ENCODE data around the gene NCK2. TPM values are rescaled to one million over a fixed set of nuclear protein-coding genes. Genes with fewer than 3 reads are reported as not detected.

Gene NCK2
- total RNA-seq, 1 experiment from 2014 or later, result 49.2 TPM

GRCh38 chr2:105924932-105925331, 180.2 kb downstream of the NCK2 start:
- no CpG with 5 or more reads among the region's 3 CpGs for WGBS (ENCODE audit: extremely low coverage, insufficient read length, low lambda C conversion rate)
- Histone ChIP-seq H3K18ac (ENCODE audit: insufficient read length, low read depth, low read length) (no peak overlapping the region), H3K79me1 (ENCODE audit: insufficient read depth, low read depth, low read length, poor library complexity, severe bottlenecking) (no peaks in the 10 kb centered on the region)

More at GRCh38 chr2:105924932-105925331, 180.2 kb downstream of the NCK2 start:
- Mint-ChIP-seq H3K4me3 (no peak overlapping the region), H3K9me3 (peaks cover 3 to 4% of the 10 kb centered on the region in 2 experiments; a peak in 4 of 5 replicates), H3K27ac (no peak overlapping the region), H3K27me3 (ENCODE audit: low read depth) (peaks cover 6% of the 10 kb centered on the region), H3K36me3 (ENCODE audit: insufficient read depth in 1 of 3, low read depth in 3 of 3) (peaks cover 0 to 4% (median 1%) of the 10 kb centered on the region in 3 experiments; a peak in 2 of 7 replicates), H3K4me1 (0 out of 4 replicates have a peak, but pooled peaks cover 0 to 3% of the 10 kb centered on the region in 2 experiments)
- H2BK12ac ChIP-seq (ENCODE audit: insufficient read length, low read depth, low read length), result no peak overlapping the region
- H3K23ac ChIP-seq (ENCODE audit: insufficient read length, low read depth, low read length), result no peak overlapping the region
- H3T11ph ChIP-seq (ENCODE audit: low read length), result no peak overlapping the region
- H3K27me3 ChIP-seq (ENCODE audit: insufficient read depth, low read length), result no peaks in the 10 kb centered on the region
- no peak overlapping the region for H2BK5ac ChIP-seq (ENCODE audit: insufficient read length, low read length)
- H4K20me1 ChIP-seq (ENCODE audit: control insufficient read depth, insufficient read depth, insufficient read length), result no peaks in the 10 kb centered on the region
- no peak for DNase-seq
- no peak overlapping the region for H4K91ac ChIP-seq (ENCODE audit: insufficient read length, low read depth, low read length)
- no peak overlapping the region for H3K4ac ChIP-seq (ENCODE audit: low read depth, low read length)
- H2BK20ac ChIP-seq (ENCODE audit: low read depth, low read length, poor library complexity, severe bottlenecking), result no peak overlapping the region
- H2AFZ ChIP-seq (ENCODE audit: low read length), result no peak overlapping the region
- H3K14ac ChIP-seq (ENCODE audit: insufficient read depth, low read length), result no peak overlapping the region
- no peaks in the 10 kb centered on the region for H3K9me3 ChIP-seq (ENCODE audit: control insufficient read depth, low read depth, low read length)
- H2AK5ac ChIP-seq (ENCODE audit: insufficient read length, low read length), result no peak overlapping the region
- H4K5ac ChIP-seq (ENCODE audit: insufficient read length, low read depth, low read length), result no peak overlapping the region
- TF ChIP-seq CTCF (conservative IDR thresholded peaks at IDR 0.05), result no peak
- no peak overlapping the region for H3K9ac ChIP-seq (ENCODE audit: extremely low read depth, insufficient read length, low read length)
- no peak overlapping the region for H3K4me2 ChIP-seq (ENCODE audit: insufficient read depth, insufficient read length, low read length)
- H4K8ac ChIP-seq (replicated peaks; ENCODE audit: insufficient read length, low read depth, low read length), result no peak overlapping the region
- no peaks in the 10 kb centered on the region for H3K23me2 ChIP-seq (ENCODE audit: insufficient read length, low read depth, low read length, poor library complexity, severe bottlenecking)
- no peak overlapping the region for H2BK120ac ChIP-seq (ENCODE audit: low read depth, low read length, poor library complexity, severe bottlenecking)
- no peak overlapping the region for H3K27ac ChIP-seq (ENCODE audit: insufficient read length, low read depth, low read length)
- no peak overlapping the region for H2BK15ac ChIP-seq (ENCODE audit: low read depth, low read length)
- H3K79me2 ChIP-seq (ENCODE audit: insufficient read depth, low read length), result no peaks in the 10 kb centered on the region
- no peaks in the 10 kb centered on the region for H3K4me1 ChIP-seq (ENCODE audit: insufficient read depth, low read length)
- no peak overlapping the region for H3K56ac ChIP-seq (ENCODE audit: insufficient read length, low read depth, low read length)
